ENCODE measurements around the gene MINDY2.

MINDY2 gene

DNA sequence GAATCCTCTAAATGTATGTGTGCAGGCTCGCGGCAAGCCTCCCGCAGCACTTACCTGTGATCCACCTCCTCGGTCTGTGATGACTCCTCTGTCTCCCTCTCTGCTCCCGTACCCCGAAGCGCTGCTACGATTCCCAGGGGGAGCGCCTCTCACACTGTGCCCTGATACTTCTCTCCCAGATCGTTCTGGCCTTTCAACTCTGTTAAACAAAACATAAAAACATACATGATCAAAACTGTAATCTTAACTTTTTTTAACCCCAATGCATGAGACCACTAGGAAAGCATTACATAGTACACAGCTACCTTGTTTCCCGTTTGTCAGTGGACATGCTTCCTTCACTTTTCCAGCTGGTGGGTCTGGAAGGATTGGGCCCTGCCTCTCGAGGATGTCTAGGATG is 115.8 kb downstream of the MINDY2 start:
- DNase-seq (ENCODE audit: low spot score): no peak

DNA sequence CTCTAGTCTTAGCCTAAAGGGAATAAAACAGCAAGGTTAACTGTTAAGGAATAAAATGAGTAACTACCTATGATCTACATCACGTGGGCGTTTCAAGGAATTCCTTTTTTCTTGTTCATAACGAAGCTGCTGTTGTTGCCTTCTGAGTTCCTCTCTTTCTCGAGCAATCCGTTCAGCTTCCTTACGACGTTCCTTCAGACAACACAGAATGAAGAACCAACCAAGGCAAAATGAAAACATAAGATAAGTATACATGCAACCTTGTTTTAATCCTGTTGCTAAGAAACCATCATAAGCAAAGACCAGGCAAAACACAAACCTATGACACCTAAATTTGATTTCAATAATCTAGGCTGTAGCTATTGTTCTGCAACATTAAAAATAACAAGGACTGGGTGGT is 118.3 kb downstream of the MINDY2 start:
- DNase-seq (ENCODE audit: low spot score): no peak

DNA sequence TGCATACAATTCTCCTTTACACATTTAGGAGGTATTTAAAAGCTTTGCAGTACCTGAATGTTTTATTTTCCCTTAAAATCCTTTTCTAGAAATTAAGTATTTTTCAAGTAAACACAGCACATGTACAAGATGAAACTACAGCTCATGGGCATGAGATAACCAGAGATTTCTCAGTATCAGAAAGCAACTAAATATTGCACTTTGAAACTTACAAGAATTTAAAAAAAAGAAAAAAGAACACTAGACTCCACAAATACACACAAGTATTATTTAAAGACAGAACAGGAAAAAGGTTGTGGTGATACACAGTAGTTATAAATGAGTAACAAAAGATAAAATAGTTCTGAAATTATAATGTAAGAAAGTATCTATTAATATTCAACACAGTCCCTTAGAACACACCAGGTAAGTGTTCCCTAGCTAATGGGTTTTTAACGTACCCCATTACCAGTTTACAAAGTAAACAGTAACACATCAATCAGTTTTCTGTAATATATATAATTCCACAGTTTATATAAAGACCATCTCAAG is 127.1 kb downstream of the MINDY2 start:
- no peak for DNase-seq (ENCODE audit: low spot score)

DNA sequence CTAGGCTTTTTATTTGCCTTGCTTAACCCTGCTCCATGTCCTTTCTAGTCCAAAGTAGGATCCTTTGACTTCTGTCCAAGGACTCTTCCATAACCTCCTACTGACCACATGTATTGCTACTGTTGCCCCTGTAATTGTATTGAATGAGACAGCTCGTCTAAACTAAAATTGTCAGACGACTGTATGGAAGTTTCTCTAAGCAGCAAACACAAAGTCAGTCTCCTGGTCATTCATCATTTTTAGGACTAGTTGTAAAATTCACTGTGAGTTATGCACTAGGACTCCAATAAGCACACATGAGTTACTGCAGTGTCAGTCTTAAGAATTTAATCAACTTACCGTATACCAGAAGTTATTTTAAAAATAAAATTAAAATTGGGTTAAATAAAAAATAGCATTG is 129.5 kb downstream of the MINDY2 start:
- no peak for DNase-seq (ENCODE audit: low spot score)

DNA sequence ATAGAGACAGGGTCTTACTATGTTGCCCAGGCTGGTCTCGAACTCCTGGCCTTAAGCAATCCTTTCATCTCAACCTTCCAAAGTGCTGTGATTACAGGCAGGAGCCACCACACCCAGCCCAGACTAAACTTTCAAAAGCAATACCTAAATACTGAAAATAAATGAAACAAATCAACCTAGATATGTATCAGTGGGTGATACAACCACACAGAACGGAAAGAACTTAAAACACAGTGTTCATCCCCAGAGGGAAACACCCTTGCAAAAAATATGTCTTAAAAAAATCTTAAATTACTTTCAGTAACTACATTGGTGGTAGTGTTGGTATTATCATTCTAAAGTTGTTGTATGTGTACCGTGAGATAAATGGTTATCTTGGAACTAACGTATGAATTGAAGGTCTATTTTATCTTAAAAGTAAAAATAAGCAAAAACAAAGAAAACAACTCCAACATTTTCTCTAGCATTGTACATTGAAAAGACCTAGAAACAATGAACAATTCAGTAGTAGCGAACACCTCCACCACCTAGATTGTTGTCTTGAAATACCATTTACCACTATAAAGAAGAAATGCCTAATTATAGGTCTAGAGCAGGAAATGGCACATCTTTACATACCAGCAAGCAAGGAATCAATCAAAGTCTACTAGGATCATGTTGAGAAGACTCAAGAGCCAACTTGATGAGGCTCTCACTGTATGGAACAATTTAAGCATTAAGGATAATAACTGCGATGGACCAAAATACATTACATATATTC is 137.6 kb downstream of the MINDY2 start:
- no peak for DNase-seq (ENCODE audit: low spot score)

DNA sequence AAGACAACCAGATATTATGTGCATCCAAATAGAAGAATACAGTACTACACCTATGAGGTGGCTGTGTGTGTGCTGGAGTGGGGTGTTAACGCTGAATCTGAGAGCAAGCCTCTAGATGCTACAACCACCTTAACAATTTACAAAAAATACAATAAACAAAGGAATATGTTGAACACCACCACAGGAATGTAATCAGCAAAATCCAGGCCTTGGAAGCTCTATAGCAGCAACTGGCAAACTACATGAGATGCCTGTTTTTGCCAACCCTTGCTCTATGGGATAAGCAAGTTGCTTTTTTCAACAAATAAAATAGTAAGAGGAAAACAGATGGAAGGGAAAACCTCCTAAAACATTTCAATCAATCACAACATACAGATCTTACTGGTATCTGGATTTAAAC is 138.5 kb downstream of the MINDY2 start:
- peak; percentile 10 for DNase-seq (ENCODE audit: low spot score)

DNA sequence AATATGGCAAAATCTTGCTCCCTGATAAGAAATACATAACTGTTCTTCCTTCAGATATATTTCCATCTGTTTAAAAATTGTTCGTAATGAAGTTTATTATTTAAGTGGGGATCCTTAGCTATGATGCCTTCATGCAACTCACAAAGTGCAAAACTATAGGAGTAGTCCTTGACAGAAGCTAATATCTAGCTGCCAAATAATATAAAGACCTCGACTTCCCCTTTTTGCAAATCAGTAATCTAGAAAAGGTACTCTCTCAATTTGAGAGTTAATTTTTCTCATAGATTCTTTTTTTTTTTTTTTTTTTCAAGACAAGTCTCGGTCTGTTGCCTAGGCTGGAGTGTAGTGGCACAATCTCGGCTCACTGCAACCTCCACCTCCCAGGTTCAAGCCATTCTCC is 139.4 kb downstream of the MINDY2 start:
- DNase-seq (ENCODE audit: low spot score): no peak

Measured in AG08395 (cell line).